ENCODE data around the gene ROPN1B. TPM values are rescaled to one million over a fixed set of nuclear protein-coding genes. Genes with fewer than 3 reads are reported as not detected.

Gene ROPN1B
- total RNA-seq, 2 experiments from 2014 or later = not detected

DNA sequence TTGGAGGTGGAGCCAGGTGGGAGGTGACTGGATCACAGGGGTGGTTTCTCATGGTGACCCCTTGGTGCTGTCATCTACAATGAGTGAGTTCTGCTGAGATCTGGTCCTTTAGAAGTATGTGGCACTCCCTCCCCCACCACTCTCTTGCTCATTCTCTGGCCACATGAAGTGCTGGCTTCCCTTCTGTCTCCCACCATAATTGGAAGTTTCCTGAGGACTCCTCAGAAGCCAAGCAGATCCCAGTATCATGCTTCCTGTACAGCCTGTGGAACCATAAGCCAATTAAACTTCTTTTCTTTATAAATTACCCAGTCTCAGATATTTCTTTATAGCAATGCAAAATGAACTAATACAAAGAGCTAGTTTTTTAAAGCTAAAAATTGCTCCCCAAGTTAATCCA, 60.3 kb downstream of the ROPN1B start:
- H3K36me3 ChIP-seq (ENCODE audit: insufficient read depth, low read length) = peaks cover 4% of the 10 kb centered on the region
- intact Hi-C loops (cut with micrococcal nuclease; ENCODE audit: unreplicated experiment) = no loop called here
- H3K4me1 ChIP-seq (ENCODE audit: insufficient read depth, low read length, poor library complexity, severe bottlenecking) = no peaks in the 10 kb centered on the region
- no peak overlapping the region for H3K4me2 ChIP-seq (ENCODE audit: low read length)
- no peaks in the 10 kb centered on the region for H4K20me1 ChIP-seq (ENCODE audit: insufficient read depth, low read length)
- H3K9me2 ChIP-seq (ENCODE audit: insufficient read depth, low read length) = no peaks in the 10 kb centered on the region
- no peak for DNase-seq (ENCODE audit: low spot score)
- H3K9me3 ChIP-seq (ENCODE audit: low read length) = peaks cover 22% of the 10 kb centered on the region
- no peaks in the 10 kb centered on the region for H3K79me2 ChIP-seq (ENCODE audit: insufficient read depth, low read depth, low read length)
- H3K27ac ChIP-seq (ENCODE audit: low read depth, low read length, poor library complexity, severe bottlenecking) = no peak overlapping the region
- POLR2A ChIA-PET = interaction anchor here (0.6 kb wide), 1 partner anchor 167 kb away, joined by 3 read pairs; no protein-coding TSS in a partner anchor
- no peak overlapping the region for H3K4me3 ChIP-seq (ENCODE audit: low read depth, low read length, poor library complexity, severe bottlenecking)
- TF ChIP-seq EZH2phosphoT487 (IDR thresholded peaks at IDR 0.05; ENCODE audit: borderline replicate concordance, low read depth, low read length) = no peak
- TF ChIP-seq, protein P1, sequence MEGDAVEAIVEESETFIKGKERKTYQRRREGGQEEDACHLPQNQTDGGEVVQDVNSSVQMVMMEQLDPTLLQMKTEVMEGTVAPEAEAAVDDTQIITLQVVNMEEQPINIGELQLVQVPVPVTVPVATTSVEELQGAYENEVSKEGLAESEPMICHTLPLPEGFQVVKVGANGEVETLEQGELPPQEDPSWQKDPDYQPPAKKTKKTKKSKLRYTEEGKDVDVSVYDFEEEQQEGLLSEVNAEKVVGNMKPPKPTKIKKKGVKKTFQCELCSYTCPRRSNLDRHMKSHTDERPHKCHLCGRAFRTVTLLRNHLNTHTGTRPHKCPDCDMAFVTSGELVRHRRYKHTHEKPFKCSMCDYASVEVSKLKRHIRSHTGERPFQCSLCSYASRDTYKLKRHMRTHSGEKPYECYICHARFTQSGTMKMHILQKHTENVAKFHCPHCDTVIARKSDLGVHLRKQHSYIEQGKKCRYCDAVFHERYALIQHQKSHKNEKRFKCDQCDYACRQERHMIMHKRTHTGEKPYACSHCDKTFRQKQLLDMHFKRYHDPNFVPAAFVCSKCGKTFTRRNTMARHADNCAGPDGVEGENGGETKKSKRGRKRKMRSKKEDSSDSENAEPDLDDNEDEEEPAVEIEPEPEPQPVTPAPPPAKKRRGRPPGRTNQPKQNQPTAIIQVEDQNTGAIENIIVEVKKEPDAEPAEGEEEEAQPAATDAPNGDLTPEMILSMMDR (conservative IDR thresholded peaks at IDR 0.05; ENCODE audit: low read length) = no peak
- BruUV-seq (replicated peaks) = no TSS peak
- CTCF ChIA-PET (ENCODE audit: unreplicated experiment) = no interaction called here
- no peak overlapping the region for H2AFZ ChIP-seq (ENCODE audit: low read length)

DNA sequence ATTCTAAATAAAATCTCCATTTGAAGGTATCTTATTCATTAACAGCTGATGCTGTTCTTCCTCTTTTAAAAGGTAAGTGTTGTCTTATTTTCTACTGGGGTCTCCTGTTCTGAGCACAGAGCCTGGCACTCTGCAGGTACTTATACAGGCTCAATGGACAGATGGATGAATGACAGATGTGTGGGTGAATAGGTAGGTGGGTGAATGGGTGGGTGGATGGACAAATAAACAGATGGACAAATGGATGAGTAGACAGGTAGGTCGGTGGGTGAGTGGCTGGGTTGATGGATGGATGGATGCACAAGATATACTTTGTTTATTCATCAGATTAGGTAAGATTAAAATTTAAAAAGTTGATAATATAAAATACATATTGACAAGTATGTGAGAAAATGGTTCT, 61.5 kb downstream of the ROPN1B start:
- Histone ChIP-seq H3K9me3 (ENCODE audit: low read length) (peaks cover 22% of the 10 kb centered on the region), H2AFZ (ENCODE audit: low read length) (no peak overlapping the region), H4K20me1 (ENCODE audit: insufficient read depth, low read length) (no peaks in the 10 kb centered on the region), H3K4me1 (ENCODE audit: insufficient read depth, low read length, poor library complexity, severe bottlenecking) (no peaks in the 10 kb centered on the region), H3K36me3 (ENCODE audit: insufficient read depth, low read length) (peaks cover 4% of the 10 kb centered on the region), H3K9me2 (ENCODE audit: insufficient read depth, low read length) (no peaks in the 10 kb centered on the region), H3K27ac (ENCODE audit: low read depth, low read length, poor library complexity, severe bottlenecking) (no peak overlapping the region), H3K79me2 (ENCODE audit: insufficient read depth, low read depth, low read length) (no peaks in the 10 kb centered on the region), H3K4me3 (ENCODE audit: low read depth, low read length, poor library complexity, severe bottlenecking) (no peak overlapping the region), H3K4me2 (ENCODE audit: low read length) (no peak overlapping the region)
- intact Hi-C loops (cut with micrococcal nuclease; ENCODE audit: unreplicated experiment) = no loop called here
- POLR2A ChIA-PET = interaction anchor here (0.6 kb wide), 1 partner anchor 1523 kb away, joined by 4 read pairs; no protein-coding TSS in a partner anchor
- TF ChIP-seq, protein P1 (conservative IDR thresholded peaks at IDR 0.05; ENCODE audit: low read length) = no peak
- TF ChIP-seq EZH2phosphoT487 (IDR thresholded peaks at IDR 0.05; ENCODE audit: borderline replicate concordance, low read depth, low read length) = no peak
- no peak for DNase-seq (ENCODE audit: low spot score)
- no TSS peak for BruUV-seq (replicated peaks)
- CTCF ChIA-PET (ENCODE audit: unreplicated experiment) = no interaction called here

DNA sequence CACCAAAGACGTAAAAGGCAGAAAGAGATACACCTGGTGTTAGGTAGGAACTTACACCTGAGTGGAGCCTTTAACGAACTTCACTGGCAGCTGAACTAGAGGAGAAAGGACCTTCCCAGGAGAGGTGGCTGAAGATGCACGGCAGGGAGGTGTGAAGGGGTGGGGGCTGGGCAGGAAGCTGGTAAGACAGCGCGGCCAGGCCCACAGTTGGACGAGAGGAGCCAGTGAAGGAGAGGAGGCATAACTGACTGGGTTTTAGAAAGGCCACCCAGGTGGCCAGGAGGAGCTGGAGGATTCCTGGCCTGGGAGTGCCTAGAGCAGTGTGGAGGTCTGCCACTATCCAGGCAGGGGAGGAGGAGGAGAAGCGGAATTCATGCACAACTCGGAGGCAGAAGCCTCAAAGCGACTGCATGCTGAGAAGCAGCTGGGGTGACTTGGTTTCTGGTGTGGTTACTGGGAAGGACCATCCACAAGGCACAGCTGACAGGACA, 63.0 kb downstream of the ROPN1B start:
- H3K9me3 ChIP-seq (ENCODE audit: low read length) = peaks cover 22% of the 10 kb centered on the region
- no peak overlapping the region for H2AFZ ChIP-seq (ENCODE audit: low read length)
- TF ChIP-seq, protein P1 (conservative IDR thresholded peaks at IDR 0.05; ENCODE audit: low read length) = no peak
- no peak for TF ChIP-seq EZH2phosphoT487 (IDR thresholded peaks at IDR 0.05; ENCODE audit: borderline replicate concordance, low read depth, low read length)
- intact Hi-C loops (cut with micrococcal nuclease; ENCODE audit: unreplicated experiment) = no loop called here
- no peak for DNase-seq (ENCODE audit: low spot score)
- no peaks in the 10 kb centered on the region for H3K9me2 ChIP-seq (ENCODE audit: insufficient read depth, low read length)
- no peak overlapping the region for H3K27ac ChIP-seq (ENCODE audit: low read depth, low read length, poor library complexity, severe bottlenecking)
- ChIA-PET CTCF (ENCODE audit: unreplicated experiment) (no interaction called here), POLR2A (no interaction called here)
- BruUV-seq (replicated peaks) = no TSS peak
- no peaks in the 10 kb centered on the region for H4K20me1 ChIP-seq (ENCODE audit: insufficient read depth, low read length)
- no peaks in the 10 kb centered on the region for H3K79me2 ChIP-seq (ENCODE audit: insufficient read depth, low read depth, low read length)
- H3K36me3 ChIP-seq (ENCODE audit: insufficient read depth, low read length) = peaks cover 4% of the 10 kb centered on the region
- no peaks in the 10 kb centered on the region for H3K4me1 ChIP-seq (ENCODE audit: insufficient read depth, low read length, poor library complexity, severe bottlenecking)
- H3K4me3 ChIP-seq (ENCODE audit: low read depth, low read length, poor library complexity, severe bottlenecking) = no peak overlapping the region
- no peak overlapping the region for H3K4me2 ChIP-seq (ENCODE audit: low read length)

Data from OCI-LY7 (cell line).